GM13977 (cell line): ENCODE data around the gene EEF1G.

Experiments
- DNase-seq: peaks from one replicate; pipeline ENCODE4 v3.0.0; 2012; ENCODE audit warnings: low spot score
- in situ Hi-C: fragments of 300-500 bp; cut with MboI; formaldehyde crosslinking; loops from one replicate; pipeline ENCODE4 v1.12.0; 2022; ENCODE audit warnings: low sequenced_read_pairs, low pct_unique_long_range_greater_than_20kb, mixed read lengths, inconsistent platforms; ENCODE audit not compliant: unreplicated experiment
- TF ChIP-seq, protein P1 (sequence below): IDR thresholded peaks from 2 replicates; pipeline ENCODE4 v1.5.1; 2012; ENCODE audit warnings: mild to moderate bottlenecking, control low read depth; ENCODE audit not compliant: insufficient read depth; ENCODE audit errors: extremely low read depth, missing control alignments

The EEF1G gene

DNA sequence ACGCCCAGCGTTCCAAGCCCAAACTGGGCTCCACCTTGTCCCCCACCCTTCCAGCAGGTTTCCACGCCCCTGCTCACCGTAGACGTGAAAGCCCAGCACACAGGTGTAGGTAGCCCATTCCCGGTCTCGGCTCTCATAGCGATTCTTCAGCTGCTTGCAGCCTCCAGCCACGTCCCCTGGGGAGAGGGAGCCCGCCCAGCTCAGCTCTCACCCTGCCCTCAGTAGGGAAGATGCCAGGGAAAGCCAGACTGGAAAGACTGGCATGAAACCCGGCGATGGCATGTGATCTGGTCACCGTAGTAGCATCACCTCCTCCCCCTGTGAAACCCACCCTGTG is 29.3 kb upstream of the EEF1G start:
- TF ChIP-seq, protein P1, sequence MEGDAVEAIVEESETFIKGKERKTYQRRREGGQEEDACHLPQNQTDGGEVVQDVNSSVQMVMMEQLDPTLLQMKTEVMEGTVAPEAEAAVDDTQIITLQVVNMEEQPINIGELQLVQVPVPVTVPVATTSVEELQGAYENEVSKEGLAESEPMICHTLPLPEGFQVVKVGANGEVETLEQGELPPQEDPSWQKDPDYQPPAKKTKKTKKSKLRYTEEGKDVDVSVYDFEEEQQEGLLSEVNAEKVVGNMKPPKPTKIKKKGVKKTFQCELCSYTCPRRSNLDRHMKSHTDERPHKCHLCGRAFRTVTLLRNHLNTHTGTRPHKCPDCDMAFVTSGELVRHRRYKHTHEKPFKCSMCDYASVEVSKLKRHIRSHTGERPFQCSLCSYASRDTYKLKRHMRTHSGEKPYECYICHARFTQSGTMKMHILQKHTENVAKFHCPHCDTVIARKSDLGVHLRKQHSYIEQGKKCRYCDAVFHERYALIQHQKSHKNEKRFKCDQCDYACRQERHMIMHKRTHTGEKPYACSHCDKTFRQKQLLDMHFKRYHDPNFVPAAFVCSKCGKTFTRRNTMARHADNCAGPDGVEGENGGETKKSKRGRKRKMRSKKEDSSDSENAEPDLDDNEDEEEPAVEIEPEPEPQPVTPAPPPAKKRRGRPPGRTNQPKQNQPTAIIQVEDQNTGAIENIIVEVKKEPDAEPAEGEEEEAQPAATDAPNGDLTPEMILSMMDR, result no peak
- in situ Hi-C loops, result no loop called here
- no peak for DNase-seq

DNA sequence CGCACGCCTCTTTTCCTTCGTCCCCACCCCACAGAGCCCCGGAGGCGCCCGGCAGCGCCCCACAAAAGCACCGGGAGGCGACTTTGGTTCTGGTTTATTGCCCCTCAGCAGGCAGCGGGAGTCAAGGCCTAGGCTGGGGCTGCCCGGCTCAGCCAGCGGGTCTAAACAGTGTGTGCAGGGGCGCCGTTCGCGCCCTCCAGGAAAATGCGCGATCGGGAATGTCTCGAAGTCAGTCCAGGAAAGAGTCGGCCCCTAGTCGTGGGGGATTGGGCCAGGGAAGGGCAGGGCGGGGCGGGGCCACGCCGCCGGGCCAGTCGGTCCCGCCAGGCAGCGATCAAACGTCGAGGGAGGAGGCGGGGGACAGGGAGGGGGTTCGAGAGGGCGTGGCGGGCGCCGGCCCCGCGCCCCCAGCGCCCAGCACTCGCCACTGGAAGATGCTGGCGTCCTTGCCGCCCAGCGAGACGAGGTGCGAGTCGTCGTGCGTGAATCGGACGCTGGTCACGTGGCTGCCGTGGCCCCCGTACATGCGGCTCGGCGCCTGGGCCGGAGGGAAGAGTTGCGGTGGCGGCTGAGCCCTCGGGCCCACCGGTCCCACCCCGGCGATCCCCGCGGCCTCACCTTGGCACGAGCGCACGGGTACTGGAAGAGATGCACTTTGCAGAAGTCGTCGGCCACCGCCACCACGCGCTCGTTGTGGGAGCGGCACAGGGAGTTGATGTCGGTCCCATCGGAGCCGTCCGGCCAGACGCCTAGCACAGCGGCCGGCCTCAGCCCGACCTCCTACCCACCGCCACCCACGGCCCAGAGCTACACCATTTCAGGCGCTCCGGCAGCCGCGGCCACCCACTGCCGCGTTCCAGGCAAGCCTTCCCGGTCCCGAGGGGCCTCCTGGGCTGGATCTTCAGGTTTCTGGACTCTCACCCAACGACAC is 28.7 kb upstream of the EEF1G start:
- in situ Hi-C loops, result no loop called here
- TF ChIP-seq, protein P1, result no peak
- DNase-seq, result peak; percentile 59

DNA sequence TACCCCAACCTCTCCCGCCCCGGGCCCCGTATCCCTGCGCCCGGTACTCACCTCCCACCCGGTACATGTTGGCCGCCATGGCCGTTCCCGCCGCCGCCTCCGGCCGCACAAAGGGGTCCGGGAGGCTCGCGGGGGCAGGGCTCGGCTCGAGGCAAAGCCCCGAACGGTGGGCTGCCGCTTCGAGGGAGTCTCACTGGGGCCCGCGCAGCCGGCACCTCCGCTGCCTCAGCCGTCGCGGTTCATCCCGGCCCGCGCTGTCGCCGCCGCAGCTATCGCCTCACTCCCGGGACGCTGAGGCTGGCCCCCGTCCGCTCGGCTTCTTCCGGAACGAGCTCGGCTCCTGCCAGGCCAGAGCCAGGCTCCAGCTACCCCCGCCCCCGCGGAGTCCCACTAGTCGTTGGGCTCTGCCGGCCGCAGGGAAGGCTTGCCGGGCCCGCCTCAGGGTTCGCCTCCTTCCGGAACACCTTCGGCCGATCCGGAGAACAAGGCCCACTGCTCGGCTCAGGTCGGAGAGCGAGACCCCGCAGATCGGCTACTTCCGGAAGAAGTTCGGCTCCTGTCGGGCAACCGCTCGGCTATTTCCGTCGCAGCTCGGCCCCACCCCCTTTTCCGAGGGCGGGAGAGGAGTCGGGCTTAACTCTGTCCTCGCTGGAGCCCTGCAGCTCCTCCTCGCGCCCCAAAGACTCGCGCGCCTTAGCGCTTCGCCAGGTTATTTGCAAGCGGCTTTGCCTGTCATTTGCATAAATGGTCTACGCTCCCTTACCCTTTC is 27.9 kb upstream of the EEF1G start, which contains the start of gene MTA2:
MTA2 (minus strand) TSS at position 494 of the 769 bp plus-strand sequence; CDS start at position 79, 415 bp downstream.
- TF ChIP-seq, protein P1, result peak; percentile 21
- in situ Hi-C loops, result no loop called here
- peak; percentile 99 for DNase-seq

DNA sequence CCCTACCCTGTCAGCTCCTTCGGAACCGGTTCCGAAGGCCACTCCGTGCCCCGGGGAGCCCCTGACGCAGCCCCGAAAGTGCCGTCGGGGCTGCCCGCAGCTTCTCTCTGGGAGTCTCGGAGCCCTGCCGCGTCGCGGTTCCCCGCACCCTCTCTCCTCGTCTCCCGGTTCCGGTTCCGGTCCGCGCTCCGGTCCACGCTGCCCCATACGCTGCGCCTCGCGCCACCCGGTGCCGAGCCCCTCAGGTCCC is 27.4 kb upstream of the EEF1G start:
- DNase-seq, result no peak
- TF ChIP-seq, protein P1, result no peak
- in situ Hi-C loops, result no loop called here

DNA sequence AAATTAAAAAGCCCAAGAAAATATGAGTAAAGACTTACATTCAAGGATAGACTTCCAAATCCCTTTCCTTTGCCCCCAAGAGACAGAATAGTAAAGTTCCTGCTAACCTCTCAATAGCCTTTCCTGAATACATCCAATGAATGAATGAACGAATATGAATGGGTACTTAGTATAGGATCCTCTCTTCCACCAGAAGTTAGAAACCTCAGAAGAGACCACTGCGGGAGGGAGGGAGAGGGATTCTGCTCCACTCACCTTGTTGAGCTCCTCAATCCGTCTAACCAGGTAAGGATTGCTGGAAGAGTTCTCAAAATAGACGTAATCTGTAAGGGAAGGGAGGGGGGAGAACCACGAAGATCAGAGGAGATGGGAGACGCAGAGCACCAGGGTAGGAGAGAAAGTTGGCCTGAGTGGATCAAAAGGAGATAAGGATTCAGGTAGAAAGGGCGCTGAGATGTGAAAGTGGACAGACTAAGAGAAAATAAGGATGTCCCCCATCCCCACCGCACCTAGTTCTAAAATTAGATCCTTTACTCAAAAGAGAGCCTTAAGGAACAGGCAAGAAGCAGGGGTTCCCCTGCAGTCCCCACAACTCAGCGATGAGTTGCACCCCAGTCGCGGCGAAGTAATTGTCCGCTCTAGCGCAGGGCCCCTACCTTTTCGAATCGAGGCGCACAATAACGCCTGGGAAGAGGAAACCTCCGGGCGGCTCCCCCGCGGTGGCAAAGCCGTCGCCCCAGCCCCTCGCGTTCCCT is 26.9 kb upstream of the EEF1G start:
- TF ChIP-seq, protein P1, result no peak
- peak; percentile 39 for DNase-seq
- in situ Hi-C loops, result no loop called here

DNA sequence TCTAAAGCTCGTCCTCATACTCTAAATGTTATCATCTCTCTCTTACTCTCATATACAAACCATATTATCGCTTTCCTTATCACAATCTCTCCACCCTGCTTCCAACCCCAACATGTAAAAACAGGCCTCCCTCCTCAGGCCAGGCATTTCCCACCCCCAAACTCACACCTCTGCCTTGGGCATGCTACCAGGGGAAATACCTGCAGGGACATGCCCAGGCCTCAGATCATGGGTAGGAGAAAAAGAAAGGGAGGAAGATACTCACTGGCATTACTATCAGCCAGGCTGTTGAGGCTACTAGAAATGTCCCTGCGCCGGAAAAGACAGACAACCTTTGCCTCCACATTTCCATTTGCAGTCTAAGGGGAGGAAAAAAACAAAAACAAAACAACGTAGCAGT is 26.2 kb upstream of the EEF1G start:
- TF ChIP-seq, protein P1, result no peak
- no peak for DNase-seq
- in situ Hi-C loops, result no loop called here
